ENCODE results near the gene KRCC1.

DNA sequence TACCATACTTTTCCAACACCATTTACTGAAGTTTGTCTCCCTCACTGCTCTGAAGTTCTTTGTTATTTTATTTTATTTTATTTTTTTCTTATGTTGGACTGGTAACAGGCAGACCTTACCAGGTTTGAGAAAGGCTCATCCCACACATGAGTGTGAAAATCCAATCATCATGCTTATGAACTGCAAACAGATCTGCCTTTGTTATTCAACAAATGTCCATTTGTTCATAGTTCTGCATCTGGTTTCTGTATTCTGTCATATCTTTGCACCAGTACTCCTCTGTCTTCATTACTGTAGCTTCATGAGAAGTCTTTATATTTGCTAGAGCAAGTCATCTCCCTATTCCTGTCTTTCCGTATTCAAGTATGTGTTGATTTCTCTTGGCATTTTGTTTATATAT lies 44.6 kb downstream of the KRCC1 start:
- no peak for TF ChIP-seq ESRRG (CRISPR knock-in tag; IDR thresholded peaks at IDR 0.05)
- TF ChIP-seq, protein P1, sequence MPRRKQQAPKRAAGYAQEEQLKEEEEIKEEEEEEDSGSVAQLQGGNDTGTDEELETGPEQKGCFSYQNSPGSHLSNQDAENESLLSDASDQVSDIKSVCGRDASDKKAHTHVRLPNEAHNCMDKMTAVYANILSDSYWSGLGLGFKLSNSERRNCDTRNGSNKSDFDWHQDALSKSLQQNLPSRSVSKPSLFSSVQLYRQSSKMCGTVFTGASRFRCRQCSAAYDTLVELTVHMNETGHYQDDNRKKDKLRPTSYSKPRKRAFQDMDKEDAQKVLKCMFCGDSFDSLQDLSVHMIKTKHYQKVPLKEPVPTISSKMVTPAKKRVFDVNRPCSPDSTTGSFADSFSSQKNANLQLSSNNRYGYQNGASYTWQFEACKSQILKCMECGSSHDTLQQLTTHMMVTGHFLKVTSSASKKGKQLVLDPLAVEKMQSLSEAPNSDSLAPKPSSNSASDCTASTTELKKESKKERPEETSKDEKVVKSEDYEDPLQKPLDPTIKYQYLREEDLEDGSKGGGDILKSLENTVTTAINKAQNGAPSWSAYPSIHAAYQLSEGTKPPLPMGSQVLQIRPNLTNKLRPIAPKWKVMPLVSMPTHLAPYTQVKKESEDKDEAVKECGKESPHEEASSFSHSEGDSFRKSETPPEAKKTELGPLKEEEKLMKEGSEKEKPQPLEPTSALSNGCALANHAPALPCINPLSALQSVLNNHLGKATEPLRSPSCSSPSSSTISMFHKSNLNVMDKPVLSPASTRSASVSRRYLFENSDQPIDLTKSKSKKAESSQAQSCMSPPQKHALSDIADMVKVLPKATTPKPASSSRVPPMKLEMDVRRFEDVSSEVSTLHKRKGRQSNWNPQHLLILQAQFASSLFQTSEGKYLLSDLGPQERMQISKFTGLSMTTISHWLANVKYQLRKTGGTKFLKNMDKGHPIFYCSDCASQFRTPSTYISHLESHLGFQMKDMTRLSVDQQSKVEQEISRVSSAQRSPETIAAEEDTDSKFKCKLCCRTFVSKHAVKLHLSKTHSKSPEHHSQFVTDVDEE (CRISPR knock-in tag; IDR thresholded peaks at IDR 0.05), result no peak
- TF ChIP-seq, protein P2, sequence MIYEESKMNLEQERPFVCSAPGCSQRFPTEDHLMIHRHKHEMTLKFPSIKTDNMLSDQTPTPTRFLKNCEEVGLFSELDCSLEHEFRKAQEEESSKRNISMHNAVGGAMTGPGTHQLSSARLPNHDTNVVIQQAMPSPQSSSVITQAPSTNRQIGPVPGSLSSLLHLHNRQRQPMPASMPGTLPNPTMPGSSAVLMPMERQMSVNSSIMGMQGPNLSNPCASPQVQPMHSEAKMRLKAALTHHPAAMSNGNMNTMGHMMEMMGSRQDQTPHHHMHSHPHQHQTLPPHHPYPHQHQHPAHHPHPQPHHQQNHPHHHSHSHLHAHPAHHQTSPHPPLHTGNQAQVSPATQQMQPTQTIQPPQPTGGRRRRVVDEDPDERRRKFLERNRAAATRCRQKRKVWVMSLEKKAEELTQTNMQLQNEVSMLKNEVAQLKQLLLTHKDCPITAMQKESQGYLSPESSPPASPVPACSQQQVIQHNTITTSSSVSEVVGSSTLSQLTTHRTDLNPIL (CRISPR knock-in tag; IDR thresholded peaks at IDR 0.05; ENCODE audit: low read depth), result no peak
- TF ChIP-seq, protein P3, sequence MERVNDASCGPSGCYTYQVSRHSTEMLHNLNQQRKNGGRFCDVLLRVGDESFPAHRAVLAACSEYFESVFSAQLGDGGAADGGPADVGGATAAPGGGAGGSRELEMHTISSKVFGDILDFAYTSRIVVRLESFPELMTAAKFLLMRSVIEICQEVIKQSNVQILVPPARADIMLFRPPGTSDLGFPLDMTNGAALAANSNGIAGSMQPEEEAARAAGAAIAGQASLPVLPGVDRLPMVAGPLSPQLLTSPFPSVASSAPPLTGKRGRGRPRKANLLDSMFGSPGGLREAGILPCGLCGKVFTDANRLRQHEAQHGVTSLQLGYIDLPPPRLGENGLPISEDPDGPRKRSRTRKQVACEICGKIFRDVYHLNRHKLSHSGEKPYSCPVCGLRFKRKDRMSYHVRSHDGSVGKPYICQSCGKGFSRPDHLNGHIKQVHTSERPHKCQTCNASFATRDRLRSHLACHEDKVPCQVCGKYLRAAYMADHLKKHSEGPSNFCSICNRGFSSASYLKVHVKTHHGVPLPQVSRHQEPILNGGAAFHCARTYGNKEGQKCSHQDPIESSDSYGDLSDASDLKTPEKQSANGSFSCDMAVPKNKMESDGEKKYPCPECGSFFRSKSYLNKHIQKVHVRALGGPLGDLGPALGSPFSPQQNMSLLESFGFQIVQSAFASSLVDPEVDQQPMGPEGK (CRISPR knock-in tag; IDR thresholded peaks at IDR 0.05; ENCODE audit: borderline replicate concordance), result no peak
- TF ChIP-seq PPARA (CRISPR knock-in tag; IDR thresholded peaks at IDR 0.05; ENCODE audit: borderline replicate concordance), result no peak
- no peak for TF ChIP-seq ARNTL (CRISPR knock-in tag; IDR thresholded peaks at IDR 0.05; ENCODE audit: borderline replicate concordance, low read depth)
- no peak for TF ChIP-seq ZFP30 (CRISPR knock-in tag; IDR thresholded peaks at IDR 0.05)
- no peak for TF ChIP-seq ZFP3 (CRISPR knock-in tag; IDR thresholded peaks at IDR 0.05)
- no peak for TF ChIP-seq SNAI2 (CRISPR knock-in tag; IDR thresholded peaks at IDR 0.05)
- no peak for TF ChIP-seq ZNF70 (CRISPR knock-in tag; IDR thresholded peaks at IDR 0.05)
- no peak for TF ChIP-seq ZC3H10 (CRISPR knock-in tag; IDR thresholded peaks at IDR 0.05)
- TF ChIP-seq, protein P4, sequence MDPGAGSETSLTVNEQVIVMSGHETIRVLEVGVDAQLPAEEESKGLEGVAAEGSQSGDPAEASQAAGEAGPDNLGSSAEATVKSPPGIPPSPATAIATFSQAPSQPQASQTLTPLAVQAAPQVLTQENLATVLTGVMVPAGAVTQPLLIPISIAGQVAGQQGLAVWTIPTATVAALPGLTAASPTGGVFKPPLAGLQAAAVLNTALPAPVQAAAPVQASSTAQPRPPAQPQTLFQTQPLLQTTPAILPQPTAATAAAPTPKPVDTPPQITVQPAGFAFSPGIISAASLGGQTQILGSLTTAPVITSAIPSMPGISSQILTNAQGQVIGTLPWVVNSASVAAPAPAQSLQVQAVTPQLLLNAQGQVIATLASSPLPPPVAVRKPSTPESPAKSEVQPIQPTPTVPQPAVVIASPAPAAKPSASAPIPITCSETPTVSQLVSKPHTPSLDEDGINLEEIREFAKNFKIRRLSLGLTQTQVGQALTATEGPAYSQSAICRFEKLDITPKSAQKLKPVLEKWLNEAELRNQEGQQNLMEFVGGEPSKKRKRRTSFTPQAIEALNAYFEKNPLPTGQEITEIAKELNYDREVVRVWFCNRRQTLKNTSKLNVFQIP (CRISPR knock-in tag; IDR thresholded peaks at IDR 0.05; ENCODE audit: borderline replicate concordance, low read depth), result no peak
- TF ChIP-seq BACH2 (CRISPR knock-in tag; IDR thresholded peaks at IDR 0.05; ENCODE audit: borderline replicate concordance), result no peak

Measured in SK-N-SH treated with all-trans-retinoic acid at 6 μM for 48 hours (cell line).